ENCODE measurements around the gene FIZ1.

The FIZ1 gene

GRCh38 chr19:55581823-55582223, 17.5 kb downstream of the FIZ1 start:
- Histone ChIP-seq H3K27ac (ENCODE audit: extremely low read depth, low read depth, low read length) (no peak overlapping the region), H3K4me3 (ENCODE audit: low read depth, low read length) (no peak overlapping the region), H3K4me1 (ENCODE audit: control insufficient read depth, insufficient read depth, low read length) (peaks cover 9% of the 10 kb centered on the region; the same call in 1 of the 2 replicates), H3K9me3 (ENCODE audit: control insufficient read depth, insufficient read depth, low read depth, low read length) (no peaks in the 10 kb centered on the region), H3K36me3 (ENCODE audit: control insufficient read depth in 2 of 2, insufficient read depth in 1 of 2, low read length in 2 of 2) (peaks cover 3 to 18% of the 10 kb centered on the region in 2 experiments; a peak in 2 of 3 replicates)
- CTCF ChIA-PET, result interaction anchor here (0.7 to 1.6 kb wide), 3 partner anchors 25 to 77 kb away, joined by 3 to 8 read pairs (median 4); no protein-coding TSS in a partner anchor
- TF ChIP-seq ZNF37A (tag by site-specific recombination; IDR thresholded peaks at IDR 0.05) (no peak), SCRT2 (tag by site-specific recombination; IDR thresholded peaks at IDR 0.05) (peak; percentile 16; the same call in 1 of the 2 replicates)
- POLR2A ChIA-PET, result interaction anchor here (0.6 to 3.2 kb wide), 2 partner anchors 17 to 105 kb away, joined by 12 to 21 read pairs; partner anchors contain the start of genes FIZ1 and ZNF524

- POLR2A ChIA-PET, result interaction anchor here (0.6 to 3.2 kb wide), 5 partner anchors 9 to 104 kb away, joined by 3 to 21 read pairs (median 6); partner anchors contain the start of genes FIZ1 and ZNF524
- H3K4me1 ChIP-seq (ENCODE audit: control insufficient read depth, insufficient read depth, low read length), result 0 out of 2 replicates have a peak, but pooled peaks cover 4% of the 10 kb centered on the region
- H3K27ac ChIP-seq (ENCODE audit: extremely low read depth, low read depth, low read length), result 0 out of 2 replicates have a peak overlapping the region, but pooled peaks have one; percentile 24
- TF ChIP-seq ZNF664 (tag by site-specific recombination; IDR thresholded peaks at IDR 0.05), result peak; percentile 100
- no peak for TF ChIP-seq ZNF416 (tag by site-specific recombination; IDR thresholded peaks at IDR 0.05)
- TF ChIP-seq PBX3 (CRISPR knock-in tag; IDR thresholded peaks at IDR 0.05), result no peak; the same call in 1 of the 2 replicates
- no peak for TF ChIP-seq ZNF670 (tag by site-specific recombination; IDR thresholded peaks at IDR 0.05; ENCODE audit: low read depth)
- TF ChIP-seq ZNF677 (tag by site-specific recombination; IDR thresholded peaks at IDR 0.05), result no peak
- peak; percentile 21; the same call in 1 of the 2 replicates for TF ChIP-seq HOXC10 (CRISPR knock-in tag; IDR thresholded peaks at IDR 0.05)
- 0 out of 2 replicates have a peak, but pooled peaks have one; percentile 4 for TF ChIP-seq ZNF660 (tag by site-specific recombination; IDR thresholded peaks at IDR 0.05)
- TF ChIP-seq ZNF792 (tag by site-specific recombination; IDR thresholded peaks at IDR 0.05), result no peak
- TF ChIP-seq REPIN1 (tag by site-specific recombination; IDR thresholded peaks at IDR 0.05; ENCODE audit: low read depth), result no peak
- peak; percentile 98 for TF ChIP-seq ZNF239 (tag by site-specific recombination; IDR thresholded peaks at IDR 0.05)
- no peak for TF ChIP-seq ZNF132 (tag by site-specific recombination; IDR thresholded peaks at IDR 0.05; ENCODE audit: borderline replicate concordance)
- TF ChIP-seq HIC1 (tag by site-specific recombination; IDR thresholded peaks at IDR 0.05), result no peak
- TF ChIP-seq REST (tag by site-specific recombination; IDR thresholded peaks at IDR 0.05), result peak; percentile 97
- TF ChIP-seq BCL6B (tag by site-specific recombination; IDR thresholded peaks at IDR 0.05), result no peak
- peak; percentile 51; the same call in 1 of the 2 replicates for TF ChIP-seq HOXD13 (CRISPR knock-in tag; IDR thresholded peaks at IDR 0.05; ENCODE audit: borderline replicate concordance)
- TF ChIP-seq ATF2 (tag by site-specific recombination; IDR thresholded peaks at IDR 0.05; ENCODE audit: low read depth), result no peak
- 0 out of 2 replicates have a peak, but pooled peaks have one; percentile 14 for TF ChIP-seq ZBTB20 (tag by site-specific recombination; IDR thresholded peaks at IDR 0.05)
- TF ChIP-seq ZNF112 (tag by site-specific recombination; IDR thresholded peaks at IDR 0.05), result no peak
- TF ChIP-seq KLF9 (tag by site-specific recombination; IDR thresholded peaks at IDR 0.05; ENCODE audit: low read depth), result 0 out of 2 replicates have a peak, but pooled peaks have one; percentile 13
- 0 out of 2 replicates have a peak, but pooled peaks have one; percentile 9 for TF ChIP-seq ZNF394 (tag by site-specific recombination; IDR thresholded peaks at IDR 0.05; ENCODE audit: borderline replicate concordance)
Measured at GRCh38 chr19:55581145-55581822, 18.0 kb downstream of the FIZ1 start.

More at GRCh38 chr19:55581145-55581822, 18.0 kb downstream of the FIZ1 start:
- no peaks in the 10 kb centered on the region for H3K9me3 ChIP-seq (ENCODE audit: control insufficient read depth, insufficient read depth, low read depth, low read length)
- H3K4me3 ChIP-seq (ENCODE audit: low read depth, low read length), result peak overlapping the region; percentile 100
- peaks cover 7 to 20% of the 10 kb centered on the region in 2 experiments; a peak in 2 of 3 replicates for H3K36me3 ChIP-seq (ENCODE audit: control insufficient read depth in 2 of 2, insufficient read depth in 1 of 2, low read length in 2 of 2)
- CTCF ChIA-PET, result interaction anchor here (0.6 to 1.6 kb wide), 4 partner anchors 12 to 76 kb away, joined by 3 to 8 read pairs (median 4); no protein-coding TSS in a partner anchor

Data from HEK293 (cell line).